Stimulated activated naive CD8-positive, alpha-beta T cell treated with anti-CD3 and anti-CD28 coated beads, Interleukin-15, Interleukin-2, amounts not matched to agents 100 ng/mL and 50 ng/mL, for 24 hours (primary cell): ENCODE data around the gene ZBED1.
"Not testable (repeated sequence)": the region's sequence is repeated elsewhere in the genome, so short reads cannot be mapped to it uniquely, and the experiment has no call there.

Experiments used
- H3K27ac Mint-ChIP-seq: one replicate; pipeline ENCODE4 v1.8.0; 2021; ENCODE audit warnings: mild to moderate bottlenecking, mixed read lengths
- H3K27me3 Mint-ChIP-seq: one replicate; pipeline ENCODE4 v1.8.0; 2021; ENCODE audit warnings: mixed read lengths
- H3K36me3 Mint-ChIP-seq: one replicate; pipeline ENCODE4 v1.8.0; 2021; ENCODE audit warnings: low read depth, mixed read lengths
- H3K4me1 Mint-ChIP-seq: one replicate; pipeline ENCODE4 v1.8.0; 2021; ENCODE audit warnings: low read depth, mixed read lengths
- H3K4me3 Mint-ChIP-seq: one replicate; pipeline ENCODE4 v1.8.0; 2021; ENCODE audit warnings: mild to moderate bottlenecking, mixed read lengths
- H3K9me3 Mint-ChIP-seq: one replicate; pipeline ENCODE4 v1.8.0; 2021; ENCODE audit warnings: mixed read lengths

ZBED1 gene

DNA sequence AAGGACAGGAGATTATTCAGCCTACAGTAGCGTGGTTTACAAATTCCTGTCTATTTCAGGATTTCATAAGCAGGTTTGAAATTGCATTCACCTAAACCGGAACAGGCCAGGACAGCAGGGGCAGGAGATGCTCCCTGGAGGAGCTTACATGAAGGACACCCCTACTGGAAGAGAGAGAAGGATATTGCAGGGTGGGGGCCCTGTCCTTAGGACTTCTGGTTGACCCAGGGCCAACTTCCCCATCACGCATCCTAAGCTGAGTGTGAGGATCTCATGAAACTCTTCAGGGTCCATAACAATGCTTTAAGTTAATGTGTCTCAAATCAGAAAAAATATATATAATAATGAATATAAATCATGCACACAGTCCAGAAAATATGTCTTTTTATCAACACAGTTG lies 6.4 kb upstream of the ZBED1 start:
- peaks cover 3% of the 10 kb centered on the region for H3K27me3 Mint-ChIP-seq
- H3K9me3 Mint-ChIP-seq = no peaks in the 10 kb centered on the region

DNA sequence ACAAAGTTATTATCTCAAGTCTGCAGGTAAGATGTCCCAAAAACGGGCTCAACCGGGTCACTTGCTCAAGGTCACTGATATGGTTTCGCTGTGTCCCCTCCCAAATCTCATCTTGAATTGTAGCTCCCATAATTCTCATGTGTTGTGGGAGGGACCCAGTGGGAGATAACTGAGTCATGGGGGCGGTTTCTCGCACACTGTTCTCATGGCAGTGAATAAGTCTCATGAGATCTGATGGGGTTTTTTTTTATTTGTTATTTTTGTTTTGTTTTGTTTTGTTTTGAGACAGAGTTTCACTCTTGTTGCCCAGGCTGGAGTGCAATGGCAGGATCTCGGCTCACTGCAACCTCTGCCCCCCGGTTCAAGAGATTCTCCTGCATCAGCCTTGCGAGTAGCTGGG lies 4.6 kb upstream of the ZBED1 start:
- not testable (repeated sequence) for H3K27ac Mint-ChIP-seq, H3K4me1 Mint-ChIP-seq, H3K36me3 Mint-ChIP-seq, H3K4me3 Mint-ChIP-seq, H3K9me3 Mint-ChIP-seq, H3K27me3 Mint-ChIP-seq

More for the DNA sequence above, 6.4 kb upstream of the ZBED1 start:
- H3K4me3 Mint-ChIP-seq = no peak overlapping the region
- no peaks in the 10 kb centered on the region for H3K4me1 Mint-ChIP-seq
- H3K36me3 Mint-ChIP-seq = no peaks in the 10 kb centered on the region
- H3K27ac Mint-ChIP-seq = no peak overlapping the region

GRCh38 chrX:2504706-2505332 lies 4.0 kb upstream of the ZBED1 start:
- no peaks in the 10 kb centered on the region for H3K36me3 Mint-ChIP-seq
- no peaks in the 10 kb centered on the region for H3K9me3 Mint-ChIP-seq
- H3K4me1 Mint-ChIP-seq = peaks cover under 1% of the 10 kb centered on the region
- H3K27me3 Mint-ChIP-seq = peaks cover 3% of the 10 kb centered on the region
- no peak overlapping the region for H3K4me3 Mint-ChIP-seq
- no peak overlapping the region for H3K27ac Mint-ChIP-seq

- H3K4me1 Mint-ChIP-seq = peaks cover 10% of the 10 kb centered on the region
- H3K27ac Mint-ChIP-seq = no peak overlapping the region
- peaks cover 2% of the 10 kb centered on the region for H3K27me3 Mint-ChIP-seq
- no peaks in the 10 kb centered on the region for H3K9me3 Mint-ChIP-seq
- peaks cover under 1% of the 10 kb centered on the region for H3K36me3 Mint-ChIP-seq
- no peak overlapping the region for H3K4me3 Mint-ChIP-seq
Measured at GRCh38 chrX:2503591-2504500, 3.1 kb upstream of the ZBED1 start.

DNA sequence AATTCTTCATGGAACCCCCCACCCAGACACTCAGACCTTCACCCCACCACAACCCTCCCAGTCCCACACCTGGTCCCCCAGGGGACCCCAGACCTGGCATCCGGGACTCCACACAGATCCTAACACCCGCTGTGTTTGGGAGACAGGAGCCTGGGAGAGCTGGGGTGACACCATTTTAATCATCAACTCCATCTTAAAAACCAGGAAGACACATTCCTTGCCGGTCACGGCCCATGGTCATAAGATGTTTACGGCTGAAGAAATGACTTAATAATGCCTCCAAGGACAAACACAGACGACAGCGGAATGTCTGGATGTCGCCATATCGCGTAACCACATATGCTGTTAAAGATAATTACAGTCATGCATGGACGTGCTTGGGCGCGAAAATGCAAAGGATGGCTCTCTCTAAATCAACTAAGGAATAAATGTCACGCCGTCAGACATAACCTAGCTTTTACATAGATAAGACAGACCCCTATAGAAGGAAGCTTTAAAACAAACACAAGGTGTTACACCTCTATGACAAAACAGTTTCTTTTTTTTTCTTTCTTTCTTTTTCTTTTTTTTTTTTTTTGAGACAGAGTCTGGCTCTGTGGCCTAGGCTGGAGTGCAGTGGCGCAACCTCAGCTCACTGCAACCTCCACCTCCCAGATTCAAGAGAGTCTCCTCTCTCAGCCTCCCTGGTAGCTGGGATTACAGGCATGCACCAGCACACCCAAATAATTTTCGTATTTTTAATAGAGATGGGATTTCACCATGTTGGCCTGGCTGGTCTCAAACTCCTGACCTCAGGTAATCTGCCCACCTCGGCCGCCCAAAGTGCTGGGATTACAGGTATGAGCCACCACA lies 2.1 kb upstream of the ZBED1 start:
- Mint-ChIP-seq H3K4me1 (peaks cover 19% of the 10 kb centered on the region), H3K4me3 (no peak overlapping the region), H3K27me3 (no peaks in the 10 kb centered on the region), H3K36me3 (peaks cover 9% of the 10 kb centered on the region), H3K27ac (no peak overlapping the region), H3K9me3 (no peaks in the 10 kb centered on the region)

GRCh38 chrX:2502120-2502667 lies 1.4 kb upstream of the ZBED1 start:
- H3K4me1 Mint-ChIP-seq = peaks cover 26% of the 10 kb centered on the region
- peak overlapping the region; percentile 60 for H3K4me3 Mint-ChIP-seq
- H3K27me3 Mint-ChIP-seq = no peaks in the 10 kb centered on the region
- H3K9me3 Mint-ChIP-seq = no peaks in the 10 kb centered on the region
- peaks cover 15% of the 10 kb centered on the region for H3K36me3 Mint-ChIP-seq
- no peak overlapping the region for H3K27ac Mint-ChIP-seq

DNA sequence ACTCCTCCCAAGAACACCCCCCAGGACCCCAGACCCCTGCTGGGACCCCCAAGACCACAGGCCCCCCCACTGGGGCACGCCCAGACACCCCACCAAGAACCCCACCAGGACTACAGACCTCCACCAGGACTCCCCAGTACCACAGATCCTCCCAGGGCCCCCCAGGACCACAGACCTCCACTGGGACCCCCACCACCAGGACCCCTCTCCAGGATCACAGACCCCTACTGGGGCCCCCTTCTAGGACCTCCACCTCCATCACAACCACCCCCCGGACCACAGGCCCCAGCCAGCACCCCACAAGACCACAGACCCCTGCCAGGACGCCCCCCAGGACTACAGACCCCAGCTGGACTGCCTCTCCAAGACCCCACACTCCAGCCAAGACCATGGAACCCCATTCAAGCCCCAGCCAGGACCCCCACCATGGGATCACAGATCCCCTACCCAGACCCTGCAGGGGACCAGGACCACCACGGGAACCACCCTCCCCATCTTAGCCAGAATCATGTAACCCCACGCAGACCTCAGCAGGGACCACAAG lies 855 bp upstream of the ZBED1 start:
- H3K27ac Mint-ChIP-seq = no peak overlapping the region
- H3K4me1 Mint-ChIP-seq = peaks cover 27% of the 10 kb centered on the region
- peaks cover 15% of the 10 kb centered on the region for H3K36me3 Mint-ChIP-seq
- H3K27me3 Mint-ChIP-seq = no peaks in the 10 kb centered on the region
- H3K9me3 Mint-ChIP-seq = no peaks in the 10 kb centered on the region
- peak overlapping the region; percentile 60 for H3K4me3 Mint-ChIP-seq

DNA sequence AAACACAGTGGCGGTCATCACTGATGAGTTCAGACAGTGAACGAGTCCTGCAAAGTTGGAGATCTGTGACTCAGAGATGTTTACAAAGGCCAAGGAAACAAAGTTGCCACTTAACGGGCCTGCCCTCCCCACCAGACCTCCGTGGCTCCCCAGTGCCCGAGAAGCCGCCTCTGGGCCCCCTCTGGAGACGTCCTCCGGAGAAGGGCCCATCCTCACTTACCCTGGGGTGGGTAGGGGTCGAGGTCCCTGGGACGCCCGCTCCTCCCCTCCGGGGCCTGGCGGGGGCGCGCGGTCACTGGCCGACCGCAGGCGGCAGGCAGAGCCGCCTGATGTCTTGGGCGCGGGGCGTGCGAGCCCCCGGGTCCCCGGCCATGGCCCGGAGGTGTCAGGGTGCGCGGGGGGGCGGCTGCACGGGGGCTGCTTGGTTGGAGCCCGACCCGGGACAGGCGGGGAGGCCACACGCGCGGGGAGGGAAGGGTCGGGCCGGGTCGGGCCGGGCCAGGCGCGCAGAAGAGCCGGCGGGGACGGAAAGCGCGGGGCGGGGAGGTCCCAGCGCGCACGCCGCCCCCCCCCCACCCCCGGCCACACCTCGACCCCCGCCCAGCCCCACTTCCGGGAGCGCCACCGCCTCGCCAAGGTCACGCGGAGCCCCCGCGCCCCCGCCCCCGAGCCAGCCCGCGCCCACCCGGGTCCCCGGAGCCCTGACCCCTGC lies 529 bp downstream of the ZBED1 start:
- Mint-ChIP-seq H3K4me1 (peaks cover 27% of the 10 kb centered on the region), H3K27me3 (no peaks in the 10 kb centered on the region), H3K27ac (peak overlapping the region; percentile 80), H3K36me3 (peaks cover 15% of the 10 kb centered on the region), H3K4me3 (peak overlapping the region; percentile 82), H3K9me3 (no peaks in the 10 kb centered on the region)

GRCh38 chrX:2499507-2499906 lies 1.3 kb downstream of the ZBED1 start:
- Mint-ChIP-seq H3K27me3 (no peaks in the 10 kb centered on the region), H3K4me1 (peaks cover 27% of the 10 kb centered on the region), H3K4me3 (peak overlapping the region; percentile 82), H3K27ac (peak overlapping the region; percentile 80), H3K36me3 (peaks cover 15% of the 10 kb centered on the region), H3K9me3 (no peaks in the 10 kb centered on the region)

DNA sequence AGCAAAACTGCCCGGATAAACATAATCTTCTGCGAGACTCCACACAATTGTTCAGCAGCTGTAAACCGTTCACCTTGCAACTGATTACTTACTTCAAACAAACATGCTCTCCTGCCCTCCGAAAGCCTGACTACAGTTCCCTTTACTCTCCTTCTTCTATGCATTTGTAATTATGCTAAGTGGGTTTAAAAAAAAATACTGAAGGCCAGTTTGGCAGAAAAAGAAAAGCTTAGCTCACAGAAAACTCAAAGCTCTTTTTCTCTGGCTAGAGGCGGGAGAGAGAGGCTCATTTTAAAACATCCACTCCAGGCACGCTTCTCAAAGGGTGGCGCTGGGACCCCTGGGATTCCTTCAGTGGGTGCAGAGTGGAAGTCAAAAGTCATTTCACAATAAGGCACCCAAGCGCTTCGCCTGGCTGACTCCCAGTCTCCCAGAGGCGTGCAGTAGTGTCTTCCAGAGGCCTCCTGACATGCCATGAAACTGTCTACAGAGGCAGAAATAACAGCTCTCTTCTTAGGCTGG lies 1.9 kb downstream of the ZBED1 start:
- H3K27me3 Mint-ChIP-seq = no peaks in the 10 kb centered on the region

GRCh38 chrX:2497961-2498780 lies 2.6 kb downstream of the ZBED1 start:
- H3K27ac Mint-ChIP-seq = peak overlapping the region; percentile 80

More for the DNA sequence above, 1.9 kb downstream of the ZBED1 start:
- peak overlapping the region; percentile 80 for H3K27ac Mint-ChIP-seq
- H3K4me1 Mint-ChIP-seq = peaks cover 27% of the 10 kb centered on the region
- no peaks in the 10 kb centered on the region for H3K9me3 Mint-ChIP-seq
- H3K36me3 Mint-ChIP-seq = peaks cover 15% of the 10 kb centered on the region
- H3K4me3 Mint-ChIP-seq = peak overlapping the region; percentile 82

GRCh38 chrX:2495595-2495994 lies 5.2 kb downstream of the ZBED1 start:
- Mint-ChIP-seq H3K4me3 (no peak overlapping the region), H3K27ac (no peak overlapping the region), H3K36me3 (peaks cover 24% of the 10 kb centered on the region), H3K9me3 (no peaks in the 10 kb centered on the region), H3K27me3 (no peaks in the 10 kb centered on the region), H3K4me1 (peaks cover 27% of the 10 kb centered on the region)

More at GRCh38 chrX:2497961-2498780, 2.6 kb downstream of the ZBED1 start:
- Mint-ChIP-seq H3K4me3 (peak overlapping the region; percentile 82), H3K36me3 (peaks cover 15% of the 10 kb centered on the region), H3K4me1 (peaks cover 27% of the 10 kb centered on the region), H3K27me3 (no peaks in the 10 kb centered on the region), H3K9me3 (no peaks in the 10 kb centered on the region)
